HG02763 (cell line): Measurements from ENCODE around the gene BCKDHA.
A peak's percentile ranks its signal among the peaks of the same experiment; 100 is the strongest.
"Not testable (repeated sequence)": the region's sequence is repeated elsewhere in the genome, so short reads cannot be mapped to it uniquely, and the experiment has no call there.

Source experiments
- ATAC-seq: cut with Tn5 transposase; IDR thresholded peaks from one replicate; pipeline ENCODE4 v1.9.1; 2021; ENCODE audit warnings: mild to moderate bottlenecking, moderate library complexity; ENCODE audit not compliant: unreplicated experiment

BCKDHA gene

GRCh38 chr19:41424335-41425173, 26.9 kb downstream of the BCKDHA start:
- ATAC-seq = no peak

- no peak for ATAC-seq
Measured at GRCh38 chr19:41425174-41426115, 27.8 kb downstream of the BCKDHA start.

- ATAC-seq = no peak
Measured at GRCh38 chr19:41426116-41426841, 28.7 kb downstream of the BCKDHA start.

- no peak for ATAC-seq
Measured at GRCh38 chr19:41426952-41427646, 29.5 kb downstream of the BCKDHA start, which contains the start of gene B3GNT8. TSS of gene B3GNT8 (minus strand) at chr19:41427374. CDS start at chr19:41426778, 596 bp downstream.

GRCh38 chr19:41427647-41428480, 30.2 kb downstream of the BCKDHA start:
- no peak for ATAC-seq

- no peak for ATAC-seq
Measured at GRCh38 chr19:41428481-41428859, 30.9 kb downstream of the BCKDHA start.

GRCh38 chr19:41430922-41431321, 33.3 kb downstream of the BCKDHA start:
- no peak for ATAC-seq

- ATAC-seq = no peak
Measured at GRCh38 chr19:41431426-41432386, 34.1 kb downstream of the BCKDHA start.

GRCh38 chr19:41433171-41433570, 35.6 kb downstream of the BCKDHA start:
- ATAC-seq = no peak

GRCh38 chr19:41434450-41434849, 36.8 kb downstream of the BCKDHA start:
- no peak for ATAC-seq

- not testable (repeated sequence) for ATAC-seq
Measured at GRCh38 chr19:41435376-41435775, 37.8 kb downstream of the BCKDHA start.

GRCh38 chr19:41435936-41436673, 38.5 kb downstream of the BCKDHA start:
- no peak for ATAC-seq

- no peak for ATAC-seq
Measured at GRCh38 chr19:41436674-41436951, 39.0 kb downstream of the BCKDHA start.

- ATAC-seq = no peak
Measured at GRCh38 chr19:41437944-41438574, 40.4 kb downstream of the BCKDHA start.

GRCh38 chr19:41439441-41440222, 42.0 kb downstream of the BCKDHA start, which contains the start of gene DMAC2:
TSS of gene DMAC2 (minus strand) at chr19:41439912. CDS start at chr19:41439899, 13 bp downstream.
- ATAC-seq = peak; percentile 90

GRCh38 chr19:41441321-41441945, 43.8 kb downstream of the BCKDHA start:
- ATAC-seq = no peak
